CD1c-positive myeloid dendritic cell (primary cell): ENCODE results near the gene LACRT.
"Not testable (repeated sequence)": the region's sequence is repeated elsewhere in the genome, so short reads cannot be mapped to it uniquely, and the experiment has no call there.

ENCODE experiments used
- DNase-seq: peaks from one replicate; pipeline ENCODE4 v3.0.0-alpha.2; 2016; ENCODE audit errors: extremely low spot score

Gene LACRT

DNA sequence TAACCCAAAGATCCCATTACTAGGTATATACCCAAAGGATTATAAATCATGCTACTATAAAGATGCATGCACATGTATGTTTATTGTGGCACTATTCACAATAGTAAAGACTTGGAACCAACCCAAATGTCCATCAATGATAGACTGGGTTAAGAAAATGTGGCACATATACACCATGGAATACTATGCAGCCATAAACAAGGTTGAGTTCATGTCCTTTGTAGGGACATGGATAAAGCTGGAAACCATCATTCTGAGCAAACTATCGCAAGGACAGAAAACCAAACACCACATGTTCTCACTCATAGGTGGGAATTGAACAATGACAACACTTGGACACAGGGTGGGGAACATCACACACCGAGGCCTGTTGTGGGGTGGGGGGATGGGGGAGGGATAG, 4.4 kb upstream of the LACRT start:
- not testable (repeated sequence) for DNase-seq

- no peak for DNase-seq
These were observed 2.5 kb downstream of the LACRT start for GRCh38 chr12:54631988-54632728.

DNA sequence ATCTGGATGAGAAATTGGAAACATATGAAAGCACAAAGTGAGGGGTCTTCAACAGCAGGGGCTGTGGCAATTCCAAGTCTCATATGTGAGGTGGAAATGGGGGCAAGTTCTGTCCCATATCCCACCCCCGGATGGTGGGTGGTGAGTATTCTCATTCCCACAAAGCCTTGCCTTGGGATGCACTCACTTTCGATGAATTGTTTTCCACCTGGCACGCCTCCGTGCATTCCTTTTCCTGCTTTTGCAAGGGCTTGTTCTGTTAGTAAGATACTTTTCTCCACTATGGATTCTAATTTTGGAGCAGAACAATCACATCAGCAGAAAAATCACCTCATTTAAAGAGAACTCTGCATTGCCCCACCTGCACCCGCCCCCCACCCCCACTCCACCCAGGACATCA, 3.1 kb downstream of the LACRT start:
- DNase-seq = no peak

DNA sequence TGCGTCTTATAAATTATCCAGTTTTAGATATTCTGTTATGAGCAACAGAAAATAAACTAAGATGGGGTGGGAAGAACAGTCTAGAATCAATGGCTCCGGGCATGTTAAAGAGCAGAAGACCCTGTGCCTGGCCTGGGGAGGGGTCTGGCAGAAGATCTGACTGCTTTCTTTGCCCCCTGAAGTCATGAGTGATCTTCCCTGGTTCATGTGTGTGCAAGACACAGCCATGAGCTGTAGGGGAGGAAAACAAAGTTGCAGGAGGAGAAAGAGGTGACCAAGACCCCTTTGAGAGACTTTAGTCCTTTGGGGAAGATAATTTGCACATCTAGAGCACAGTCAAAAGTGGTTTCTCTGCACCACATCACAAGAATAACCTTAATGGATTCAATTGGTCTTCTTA, 4.8 kb downstream of the LACRT start:
- DNase-seq = no peak

- no peak for DNase-seq
These were observed 6.4 kb downstream of the LACRT start for GRCh38 chr12:54628186-54628846.

- no peak for DNase-seq
These were observed 7.4 kb downstream of the LACRT start for GRCh38 chr12:54627304-54627703.

GRCh38 chr12:54625598-54625997, 9.1 kb downstream of the LACRT start:
- no peak for DNase-seq

DNA sequence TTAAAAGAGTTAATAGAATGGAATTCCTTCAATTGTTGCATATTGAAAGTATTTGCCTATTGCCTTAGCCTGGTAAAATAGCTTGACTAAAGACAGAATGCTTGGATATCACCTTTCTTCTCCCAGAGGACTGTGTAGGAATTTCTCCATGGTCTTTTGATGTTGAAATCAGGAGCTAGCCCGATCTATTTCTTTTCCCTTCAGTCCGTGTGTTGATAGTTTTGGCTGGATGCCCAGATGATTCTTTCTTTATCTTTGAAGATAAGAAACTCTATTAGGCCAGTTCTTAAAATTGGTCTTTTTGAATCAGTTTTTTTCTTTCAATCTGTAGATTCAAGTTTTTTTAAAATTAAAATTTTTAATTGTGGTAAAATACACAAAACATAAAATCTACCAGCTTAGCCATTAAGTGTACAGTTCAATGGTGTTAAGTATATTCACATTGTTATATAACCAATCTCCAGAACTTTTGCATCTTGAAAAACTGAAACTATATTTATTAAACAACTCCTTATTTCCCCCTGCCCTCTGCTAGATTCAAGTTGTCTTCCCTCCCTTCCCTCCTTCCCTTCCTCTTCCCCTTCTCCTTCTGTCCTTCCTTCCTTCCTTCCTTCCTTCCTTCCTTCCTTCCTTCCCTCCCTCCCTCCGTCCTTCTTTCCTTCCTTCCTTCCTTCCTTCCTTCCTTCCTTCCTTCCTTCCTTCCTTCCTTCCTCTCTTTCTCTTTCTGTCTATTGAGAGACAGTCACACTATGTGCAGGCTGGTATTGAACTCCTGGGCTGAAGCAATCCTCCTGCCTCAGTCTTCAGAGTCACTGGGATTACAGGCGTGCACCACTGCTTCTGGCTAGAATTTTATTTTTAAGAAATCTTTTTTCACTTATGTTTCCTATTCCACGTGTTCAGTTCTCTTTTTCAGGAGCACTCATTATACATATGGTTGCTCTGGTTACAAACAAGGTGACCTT, 10.1 kb downstream of the LACRT start:
- no peak for DNase-seq

GRCh38 chr12:54622463-54623183, 12.1 kb downstream of the LACRT start:
- DNase-seq = no peak

DNA sequence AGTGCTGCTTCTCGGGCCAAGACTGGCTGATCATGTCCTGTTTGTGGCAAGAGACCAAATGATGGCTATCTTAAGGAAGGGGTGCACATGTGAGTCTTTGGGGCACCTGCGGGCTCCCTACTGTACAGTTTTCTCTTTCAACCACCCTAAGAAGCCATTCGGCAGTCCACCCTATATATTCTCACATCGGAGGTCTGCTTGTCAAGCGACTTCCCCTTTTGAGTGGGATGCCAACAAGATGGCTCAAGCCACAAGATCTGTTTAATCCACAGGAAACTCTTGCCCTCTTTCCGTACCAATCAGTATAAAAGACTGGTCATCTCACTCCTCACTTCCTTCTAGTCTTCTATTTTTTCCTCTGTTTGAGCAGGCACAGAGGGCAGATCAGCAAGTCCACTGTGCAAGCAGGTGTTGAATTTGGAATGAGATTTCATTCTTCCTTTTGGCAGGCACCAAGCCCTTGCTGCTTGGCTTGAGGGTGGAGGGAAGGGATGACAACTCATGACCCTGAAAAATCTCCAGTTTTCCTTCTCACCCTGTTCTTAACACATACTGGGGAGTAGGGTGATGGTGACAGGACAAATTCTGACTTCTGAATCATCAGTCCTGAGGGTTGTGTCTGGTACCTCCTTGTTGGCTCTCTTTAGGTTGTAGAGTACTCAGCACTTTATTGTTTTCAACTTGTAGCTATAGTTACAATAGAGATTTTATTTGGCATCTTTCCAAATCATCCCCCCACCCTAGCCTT, 17.6 kb downstream of the LACRT start:
- DNase-seq = no peak

GRCh38 chr12:54612225-54612750, 22.4 kb downstream of the LACRT start:
- no peak for DNase-seq

DNA sequence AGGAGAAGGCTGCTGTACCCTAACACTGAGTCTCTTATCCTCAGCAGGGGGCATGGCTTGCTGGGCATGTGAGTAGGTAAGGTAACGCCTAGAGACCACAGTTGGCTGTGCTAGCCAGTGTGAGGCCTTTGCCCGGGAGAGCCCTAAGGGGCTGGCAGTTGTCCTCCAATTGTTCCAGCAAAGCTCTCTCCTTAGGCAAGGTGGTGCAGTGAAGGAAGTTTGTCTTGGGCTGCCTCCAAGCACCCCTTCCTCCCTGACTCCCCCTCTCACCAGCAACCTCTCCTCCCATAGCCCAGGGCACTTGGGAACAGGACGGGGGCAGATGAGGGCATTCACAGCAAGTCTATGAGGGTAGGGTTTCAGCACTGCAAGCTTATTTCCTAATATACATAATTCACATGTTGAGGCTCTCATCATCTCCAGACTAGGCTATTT, 23.0 kb downstream of the LACRT start:
- no peak for DNase-seq

GRCh38 chr12:54608769-54609168, 25.9 kb downstream of the LACRT start:
- DNase-seq = no peak

GRCh38 chr12:54608156-54608555, 26.5 kb downstream of the LACRT start:
- no peak for DNase-seq

GRCh38 chr12:54606556-54606955, 28.1 kb downstream of the LACRT start:
- DNase-seq = no peak

DNA sequence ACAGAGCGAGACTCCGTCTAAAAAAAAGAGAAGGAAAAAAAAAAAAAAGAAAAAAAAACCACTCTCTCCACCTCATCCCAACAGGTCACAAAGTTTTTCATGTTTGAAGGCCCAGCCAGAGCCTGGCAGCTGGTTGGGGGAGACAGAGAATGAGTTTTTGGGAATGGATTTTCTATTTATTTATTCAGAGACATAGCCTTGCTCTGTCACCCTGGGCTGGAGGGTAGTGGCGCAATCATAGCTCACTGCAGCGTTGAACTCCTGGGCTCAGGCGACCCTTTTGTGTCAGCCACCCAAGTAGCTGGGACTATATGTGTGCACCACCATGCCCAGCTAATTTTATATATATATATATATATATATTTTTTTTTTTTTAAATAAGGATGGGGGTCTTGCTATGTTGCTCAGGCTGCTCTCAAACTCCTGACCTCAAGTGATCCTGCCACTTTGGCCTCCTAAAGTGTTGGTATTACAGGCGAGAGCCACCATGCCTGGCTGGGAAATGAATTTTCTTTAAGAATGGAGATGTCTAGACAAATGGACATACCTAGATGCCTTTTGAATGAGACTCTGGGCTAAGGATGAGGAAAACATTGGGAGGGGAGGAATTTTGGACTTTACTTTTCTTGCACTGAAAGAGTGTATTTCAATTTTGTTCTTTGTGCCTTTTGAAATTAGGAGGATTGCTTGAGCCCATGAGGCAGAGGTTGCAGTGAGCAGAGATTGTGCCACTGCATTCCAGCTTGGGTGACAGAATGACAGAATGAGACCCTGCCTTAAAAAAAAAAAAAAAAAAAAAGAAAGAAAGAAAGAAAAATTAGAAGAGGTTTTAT, 29.3 kb downstream of the LACRT start:
- no peak for DNase-seq

DNA sequence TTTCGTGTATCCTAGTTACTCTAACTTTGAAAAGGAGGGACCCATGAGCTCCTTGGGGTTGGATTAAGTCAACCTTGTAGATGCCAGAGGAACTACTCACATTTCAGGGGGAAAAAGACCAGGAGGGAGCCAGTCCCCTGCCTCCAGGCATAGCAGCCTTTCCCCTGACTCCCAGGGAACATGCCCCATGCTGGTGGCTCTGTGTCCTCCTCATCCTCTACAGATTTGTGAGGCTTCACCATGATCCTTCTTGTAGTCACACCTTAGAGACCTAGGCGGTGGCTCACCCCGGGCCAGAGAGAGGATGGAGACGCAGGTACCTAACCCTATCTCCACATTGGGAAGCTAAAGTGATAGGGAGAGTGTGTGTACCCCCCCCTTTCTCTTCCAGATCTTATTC, 30.3 kb downstream of the LACRT start:
- DNase-seq = no peak

GRCh38 chr12:54603872-54604271, 30.8 kb downstream of the LACRT start:
- DNase-seq = no peak

GRCh38 chr12:54603173-54603814, 31.4 kb downstream of the LACRT start:
- DNase-seq = peak; percentile 81
